ENCODE results near the gene GJC3.

- TF ChIP-seq CTCF (IDR thresholded peaks at IDR 0.05) (no peak), POLR2A (IDR thresholded peaks at IDR 0.05) (no peak)
Measured at GRCh38 chr7:99943641-99944496, 14.4 kb upstream of the GJC3 start.
